SK-N-SH treated with all-trans-retinoic acid at 6 μM for 48 hours (cell line): Measurements from ENCODE around the gene ZNG1E.
A peak's percentile ranks its signal among the peaks of the same experiment; 100 is the strongest.
"Not testable (repeated sequence)": the region's sequence is repeated elsewhere in the genome, so short reads cannot be mapped to it uniquely, and the experiment has no call there.

Experiments used
- ATAC-seq: fragments of 200-7000 bp; cut with Tn5 transposase; 3 replicates; pipeline ENCODE4 v1.9.1; 2020; ENCODE audit warnings: mild to moderate bottlenecking, moderate library complexity

Gene ZNG1E

DNA sequence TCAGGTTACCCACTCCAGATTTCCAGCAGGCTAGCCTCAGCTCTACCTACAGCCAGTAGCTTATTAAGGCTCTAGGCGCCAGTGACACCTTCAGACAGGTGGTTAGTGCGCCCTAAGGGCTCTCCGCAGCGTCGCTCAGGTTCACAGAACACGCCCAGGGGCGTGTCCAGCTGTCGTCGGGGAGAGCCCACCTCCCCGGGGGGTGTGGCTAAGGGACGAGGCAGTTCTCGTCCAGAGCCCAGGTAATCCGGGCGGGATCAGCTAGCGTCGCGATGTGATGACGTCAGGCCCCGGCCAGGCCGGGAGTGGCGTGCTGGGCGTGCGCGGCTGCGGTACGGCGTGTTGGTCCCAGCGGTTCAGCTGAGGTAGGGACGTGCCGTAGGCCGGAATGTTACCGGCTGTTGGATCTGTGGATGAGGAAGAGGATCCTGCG is at the start of gene ZNG1E:
Gene ZNG1E (plus strand): TSS at position 340 of the 433 bp plus-strand sequence. CDS start 49 bp downstream, at position 389.
- not testable (repeated sequence) for ATAC-seq

DNA sequence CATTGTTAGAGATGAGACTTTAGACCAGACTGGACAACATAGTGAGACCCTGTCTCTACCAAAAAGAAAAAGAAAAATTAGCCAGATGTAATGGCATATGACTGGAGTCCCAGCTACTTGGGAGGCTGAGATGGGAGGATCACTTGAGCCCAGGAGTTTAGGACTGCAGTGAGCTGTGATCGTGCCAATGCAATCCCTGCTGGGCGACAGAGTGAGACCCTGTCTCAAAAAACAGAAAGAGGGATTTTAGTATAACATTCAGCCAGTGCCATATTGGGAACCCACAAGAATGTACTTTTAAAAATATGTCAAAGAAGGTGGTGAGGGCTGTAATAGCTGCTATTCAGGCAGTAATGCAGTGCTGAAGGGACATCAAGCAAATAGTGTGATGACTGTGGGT is 2.1 kb upstream of the ZNG1E start:
- ATAC-seq = not testable (repeated sequence)

DNA sequence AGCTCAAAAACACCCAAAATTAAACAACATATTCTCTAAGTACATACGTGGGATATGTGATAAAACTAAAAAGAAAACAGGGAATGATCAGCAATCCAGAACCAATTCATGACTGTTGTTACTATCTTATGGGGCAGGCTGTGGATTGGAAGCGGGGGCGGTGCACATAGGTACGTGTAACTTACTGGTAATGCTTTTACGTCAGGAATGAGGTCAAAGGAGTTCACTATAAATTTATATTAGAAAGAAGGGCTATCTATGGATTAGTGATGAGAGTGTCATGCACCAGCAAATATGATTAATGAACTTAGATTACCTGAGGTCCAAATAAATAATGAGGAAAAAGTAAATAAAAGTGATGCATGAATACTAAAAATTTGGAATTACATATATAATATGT is 710 bp upstream of the ZNG1E start:
- ATAC-seq = not testable (repeated sequence)

DNA sequence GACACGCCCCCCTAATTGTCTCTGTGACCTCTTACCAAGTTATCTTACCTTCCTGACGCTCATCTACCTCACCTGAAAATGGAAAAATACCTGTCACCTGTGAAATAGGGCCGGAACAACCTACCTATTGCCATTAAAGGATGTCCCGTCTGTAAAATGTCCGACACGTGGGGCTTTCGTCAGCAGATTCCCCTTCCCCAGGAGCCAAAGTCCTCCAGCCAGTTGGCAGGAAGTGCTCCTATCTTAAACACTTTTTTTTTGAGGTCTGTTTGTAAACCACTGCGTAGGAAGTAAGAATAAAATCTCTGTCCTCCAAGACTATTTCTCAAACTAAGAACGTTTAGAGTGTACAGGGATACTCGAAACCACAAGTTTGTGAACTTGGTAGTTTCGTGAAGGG is 661 bp downstream of the ZNG1E start:
- ATAC-seq = not testable (repeated sequence)

GRCh38 chr9:65678533-65678932 is 2.8 kb downstream of the ZNG1E start:
- not testable (repeated sequence) for ATAC-seq

DNA sequence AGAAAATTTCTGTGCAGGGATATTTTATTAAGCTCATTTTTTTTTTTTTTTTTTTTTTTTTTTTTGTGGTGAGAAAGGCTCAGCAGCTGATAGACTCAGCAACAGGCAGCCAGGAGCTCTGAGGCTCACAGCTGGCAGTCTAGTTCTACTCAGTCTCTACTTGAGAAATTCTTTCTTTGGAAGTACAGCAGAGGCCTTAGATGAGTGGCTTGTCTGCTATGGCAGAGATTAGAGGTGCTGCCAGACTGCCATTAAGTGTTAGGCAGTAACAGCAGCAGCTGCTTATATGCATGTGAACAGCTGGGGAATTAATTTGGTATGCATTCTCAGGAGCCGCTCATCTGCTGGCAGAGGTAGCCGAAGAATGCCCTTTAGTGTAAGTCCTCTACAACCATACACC is 27.8 kb downstream of the ZNG1E start:
- ATAC-seq = not testable (repeated sequence)

- not testable (repeated sequence) for ATAC-seq
Observed at GRCh38 chr9:65714445-65714844, 38.7 kb downstream of the ZNG1E start.

- ATAC-seq = not testable (repeated sequence)
Observed at GRCh38 chr9:65737096-65737564, 61.4 kb downstream of the ZNG1E start, which contains the start of gene FOXD4L4. Gene FOXD4L4, plus strand, starts transcription at chr9:65737146. Its CDS starts 0 bp downstream, at chr9:65737146.

- peak; percentile 31; the same call in 2 of the 3 replicates for ATAC-seq
Observed at GRCh38 chr9:65738133-65738532, 62.4 kb downstream of the ZNG1E start.
